Fibroblast of lung (primary cell): ENCODE results near the gene LGR4. TPM values are rescaled to one million over a fixed set of nuclear protein-coding genes. Genes with fewer than 3 reads are reported as not detected.

Experiments used
- DNase-seq, 2 donors: peaks; one replicate each; pipeline versions ENCODE4 v3.0.0 to v3.0.0-alpha.2; 2010; ENCODE audit warnings: low read depth in 2 of 2
- H2AFZ ChIP-seq: 2 replicates; pipeline ENCODE4 v1.5.1; 2012; ENCODE audit warnings: low read length, control low read depth, inconsistent platforms
- H3K27ac ChIP-seq: 2 replicates; pipeline ENCODE4 v1.5.1; 2011; ENCODE audit warnings: low read length, control low read depth; ENCODE audit not compliant: insufficient read depth
- H3K27me3 ChIP-seq: 2 replicates; pipeline ENCODE4 v1.5.1; 2011; ENCODE audit warnings: mild to moderate bottlenecking, low read length; ENCODE audit not compliant: control insufficient read depth, insufficient read depth
- H3K36me3 ChIP-seq: 2 replicates; pipeline ENCODE4 v1.5.1; 2011; ENCODE audit warnings: low read length; ENCODE audit not compliant: control insufficient read depth, insufficient read depth
- H3K4me1 ChIP-seq: 2 replicates; pipeline ENCODE4 v1.5.1; 2011; ENCODE audit warnings: low read length; ENCODE audit not compliant: control insufficient read depth, insufficient read depth; ENCODE audit errors: extremely low read depth
- H3K4me2 ChIP-seq: 2 replicates; pipeline ENCODE4 v1.5.1; 2011; ENCODE audit warnings: low read length, control low read depth; ENCODE audit not compliant: insufficient read depth; ENCODE audit errors: extremely low read depth
- H3K4me3 ChIP-seq, 4 experiments: fragments of 200-600 bp in 1 of 4; sonication (generic) in 1 of 4; replicated peaks in 1 of 4; 2 replicates each; pipeline ENCODE4 v1.5.1; 2011 to 2016; ENCODE audit warnings: low read length in 4 of 4, low read depth in 3 of 4, mild to moderate bottlenecking in 3 of 4, control low read depth in 2 of 4, inconsistent platforms in 1 of 4, mixed read lengths in 1 of 4; ENCODE audit not compliant: insufficient read depth in 1 of 4; ENCODE audit errors: control extremely low read depth in 1 of 4
- H3K79me2 ChIP-seq: 2 replicates; pipeline ENCODE4 v1.5.1; 2012; ENCODE audit warnings: mild to moderate bottlenecking, low read length, inconsistent platforms; ENCODE audit not compliant: control insufficient read depth, insufficient read depth
- H3K9ac ChIP-seq: 2 replicates; pipeline ENCODE4 v1.5.1; 2011; ENCODE audit warnings: mild to moderate bottlenecking, low read length, control low read depth; ENCODE audit not compliant: insufficient read depth
- H3K9me3 ChIP-seq: 2 replicates; pipeline ENCODE4 v1.5.1; 2012; ENCODE audit warnings: low read depth, low read length; ENCODE audit not compliant: control insufficient read depth, insufficient read depth
- H4K20me1 ChIP-seq: 2 replicates; pipeline ENCODE4 v1.5.1; 2011; ENCODE audit warnings: low read length; ENCODE audit not compliant: control insufficient read depth, insufficient read depth; ENCODE audit errors: extremely low read depth
- EZH2 ChIP-seq: IDR thresholded peaks from 2 replicates; pipeline ENCODE4 v1.5.1; 2012; ENCODE audit warnings: low read length, control low read depth, mild to moderate bottlenecking; ENCODE audit errors: missing control alignments
- polyA plus RNA-seq, 2 donors: library from polyadenylated mRNA; depleted of rRNA in 1 of 2; stranded (reverse) in 1 of 2; unstranded in 1 of 2; fragments of >200 nt; gene quantifications; 2 replicates each; pipeline ENCODE4 v1.2.1, GENCODE V29; 2011 to 2012; ENCODE audit warnings: missing spikeins in 1 of 2
- total RNA-seq: library from RNA; depleted of rRNA; stranded (reverse); fragments of >200 nt; gene quantifications from 2 replicates; pipeline ENCODE4 v1.2.1, GENCODE V29; 2014
- TF ChIP-seq, protein P1 (sequence below), 2 donors: IDR thresholded peaks in 1 of 2; conservative IDR thresholded peaks in 1 of 2; 1 replicate in 1 of 2; 2 replicates in 1 of 2; pipeline ENCODE4 v1.5.1; 2011 to 2012; ENCODE audit warnings: low read length in 2 of 2, control low read depth in 1 of 2, inconsistent platforms in 1 of 2, low read depth in 1 of 2, mild to moderate bottlenecking in 1 of 2

Gene LGR4
- total and polyA plus RNA-seq, 2 donors (not counting 1 experiment from before 2014, with no cell fraction given), result 6.4 to 8.8 TPM

DNA sequence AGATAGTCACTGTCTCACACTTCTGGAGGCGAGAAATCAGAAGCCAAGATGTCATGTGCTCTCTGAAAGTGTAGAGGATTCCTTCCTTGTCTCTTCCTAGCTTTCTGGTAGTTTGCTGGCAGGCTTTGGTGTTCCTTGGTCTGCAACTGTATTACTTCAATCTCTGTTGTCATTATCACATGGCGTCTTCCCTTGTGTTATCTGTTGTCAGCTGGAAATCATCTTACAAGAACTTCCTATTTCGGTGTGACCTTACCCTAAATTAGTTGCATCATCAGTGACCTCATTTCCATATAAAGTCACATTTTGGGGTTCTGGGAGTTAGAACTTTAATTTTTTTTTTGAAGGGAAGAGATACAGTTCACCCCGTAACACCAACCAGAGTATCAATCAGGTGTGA is 37.3 kb upstream of the LGR4 start:
- DNase-seq, result no peak
- no peaks in the 10 kb centered on the region for H4K20me1 ChIP-seq
- no peaks in the 10 kb centered on the region for H3K27me3 ChIP-seq
- H3K4me2 ChIP-seq, result no peak overlapping the region
- H3K9me3 ChIP-seq, result no peaks in the 10 kb centered on the region
- H3K27ac ChIP-seq, result no peak overlapping the region
- no peak overlapping the region for H3K9ac ChIP-seq
- H2AFZ ChIP-seq, result no peak overlapping the region
- H3K4me3 ChIP-seq, result no peak overlapping the region
- H3K4me1 ChIP-seq, result peaks cover 2% of the 10 kb centered on the region
- peaks cover 22% of the 10 kb centered on the region for H3K79me2 ChIP-seq
- TF ChIP-seq, protein P1, sequence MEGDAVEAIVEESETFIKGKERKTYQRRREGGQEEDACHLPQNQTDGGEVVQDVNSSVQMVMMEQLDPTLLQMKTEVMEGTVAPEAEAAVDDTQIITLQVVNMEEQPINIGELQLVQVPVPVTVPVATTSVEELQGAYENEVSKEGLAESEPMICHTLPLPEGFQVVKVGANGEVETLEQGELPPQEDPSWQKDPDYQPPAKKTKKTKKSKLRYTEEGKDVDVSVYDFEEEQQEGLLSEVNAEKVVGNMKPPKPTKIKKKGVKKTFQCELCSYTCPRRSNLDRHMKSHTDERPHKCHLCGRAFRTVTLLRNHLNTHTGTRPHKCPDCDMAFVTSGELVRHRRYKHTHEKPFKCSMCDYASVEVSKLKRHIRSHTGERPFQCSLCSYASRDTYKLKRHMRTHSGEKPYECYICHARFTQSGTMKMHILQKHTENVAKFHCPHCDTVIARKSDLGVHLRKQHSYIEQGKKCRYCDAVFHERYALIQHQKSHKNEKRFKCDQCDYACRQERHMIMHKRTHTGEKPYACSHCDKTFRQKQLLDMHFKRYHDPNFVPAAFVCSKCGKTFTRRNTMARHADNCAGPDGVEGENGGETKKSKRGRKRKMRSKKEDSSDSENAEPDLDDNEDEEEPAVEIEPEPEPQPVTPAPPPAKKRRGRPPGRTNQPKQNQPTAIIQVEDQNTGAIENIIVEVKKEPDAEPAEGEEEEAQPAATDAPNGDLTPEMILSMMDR (conservative IDR thresholded peaks at IDR 0.05 in 1 of 2, IDR thresholded peaks at IDR 0.05 in 1 of 2; ENCODE audit: low read depth in 1 of 2, low read length in 2 of 2), result no peak
- no peak for TF ChIP-seq EZH2
- H3K36me3 ChIP-seq, result no peaks in the 10 kb centered on the region

DNA sequence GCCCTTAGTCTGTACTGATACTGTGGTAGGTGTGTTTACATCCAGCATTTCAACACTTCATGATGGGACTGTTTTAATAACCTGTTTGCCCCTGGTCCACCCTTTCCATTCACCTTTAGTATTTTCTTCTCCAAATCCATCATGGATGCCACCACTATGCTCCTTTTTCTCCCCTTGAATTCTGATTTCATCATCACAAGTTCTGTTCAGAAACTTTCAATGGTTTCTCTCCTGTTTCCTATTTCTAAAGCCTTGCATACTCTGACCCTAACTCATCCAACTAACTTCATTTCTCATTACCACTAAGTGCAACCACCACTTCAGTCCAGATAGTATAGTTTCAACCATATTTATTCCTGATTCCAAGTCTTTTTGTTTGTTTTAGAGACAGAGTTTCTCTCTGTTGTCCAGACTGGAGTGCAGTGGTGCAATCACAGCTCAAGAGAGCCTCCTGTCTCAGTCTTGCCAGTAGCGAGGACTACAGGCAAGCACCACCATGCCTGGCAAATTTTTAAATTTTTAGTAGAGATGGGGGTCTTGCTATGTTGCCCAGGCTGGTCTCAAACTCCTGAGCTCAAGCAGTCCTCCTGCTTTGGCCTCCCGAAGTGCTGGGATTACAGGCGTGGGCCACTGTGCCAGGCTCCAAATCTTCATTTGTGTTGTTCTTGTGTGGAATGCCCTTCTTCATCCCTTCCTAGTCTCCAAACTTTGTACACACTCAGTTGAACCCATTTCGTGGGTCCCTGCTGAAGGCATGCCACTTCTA is 35.1 kb upstream of the LGR4 start:
- peak overlapping the region; percentile 94 for H3K27ac ChIP-seq
- H2AFZ ChIP-seq, result no peak overlapping the region
- no peaks in the 10 kb centered on the region for H3K9me3 ChIP-seq
- H3K27me3 ChIP-seq, result no peaks in the 10 kb centered on the region
- no peaks in the 10 kb centered on the region for H3K36me3 ChIP-seq
- H3K79me2 ChIP-seq, result peaks cover 39% of the 10 kb centered on the region
- no peak for TF ChIP-seq EZH2
- TF ChIP-seq, protein P1 (conservative IDR thresholded peaks at IDR 0.05 in 1 of 2, IDR thresholded peaks at IDR 0.05 in 1 of 2; ENCODE audit: low read depth in 1 of 2, low read length in 2 of 2), result no peak
- peak overlapping the region; percentile 98 for H3K4me2 ChIP-seq
- no peak for DNase-seq
- peak overlapping the region; percentile 97 to 100 (median 98) for H3K4me3 ChIP-seq
- H3K9ac ChIP-seq, result no peak overlapping the region
- H4K20me1 ChIP-seq, result no peaks in the 10 kb centered on the region
- H3K4me1 ChIP-seq, result peaks cover 2% of the 10 kb centered on the region

DNA sequence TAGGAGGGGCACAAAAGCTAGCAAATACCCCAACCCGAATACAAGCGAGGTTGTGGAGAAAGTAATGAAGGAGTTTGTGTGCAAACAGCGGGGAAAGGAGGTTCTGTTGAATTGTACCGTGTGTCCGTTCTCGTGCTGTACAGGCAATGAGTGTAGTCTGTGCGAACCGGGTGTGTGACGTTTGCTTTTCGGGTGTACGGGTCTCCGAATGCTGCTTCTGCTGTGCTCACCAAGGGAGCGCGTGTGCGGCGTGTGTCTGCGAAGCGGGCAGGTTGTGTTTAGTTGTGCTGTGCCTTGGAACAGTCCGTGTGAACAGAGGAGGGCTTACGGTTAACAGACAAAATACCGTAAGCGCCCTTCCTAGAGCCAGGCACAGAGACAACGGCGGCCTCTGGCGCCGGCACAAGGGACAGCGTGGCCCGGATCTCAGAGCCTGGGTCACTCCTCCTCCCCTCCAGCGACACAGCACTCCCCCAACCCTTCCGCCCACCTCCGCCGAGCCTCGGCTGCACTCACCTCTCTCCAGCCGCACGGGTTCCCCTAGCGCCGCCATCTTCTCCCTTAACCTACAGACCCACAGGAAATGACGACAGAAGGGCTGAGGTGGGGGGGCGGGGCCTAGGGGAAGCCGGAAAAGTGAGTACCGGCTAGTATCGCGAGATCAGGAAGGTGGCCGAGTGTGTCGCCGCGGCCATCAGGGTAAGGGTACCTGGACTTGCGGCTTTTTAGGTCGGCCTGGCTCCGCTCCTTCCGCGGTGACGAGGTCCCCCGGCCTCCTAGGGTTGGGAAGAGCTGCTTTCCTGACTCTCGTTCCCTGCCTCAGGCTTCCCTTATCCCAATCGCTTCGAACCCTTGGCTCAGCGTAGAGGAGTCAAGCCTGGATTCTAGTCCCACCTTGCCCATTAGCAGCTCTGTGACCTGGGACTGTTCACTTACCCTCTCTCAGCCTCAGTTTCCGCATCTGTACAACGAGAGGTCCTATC is 33.9 kb upstream of the LGR4 start, which contains the start of gene LIN7C:
LIN7C (minus strand) TSS at position 570 of the 983 bp plus-strand sequence; CDS start at position 553, 17 bp downstream.
- peak; percentile 90 to 95 for DNase-seq
- H3K27ac ChIP-seq, result peak within 1 kb of the TSS; percentile 94
- peak within 1 kb of the TSS; percentile 98 for H3K4me2 ChIP-seq
- peaks cover 2% of the 10 kb centered on the region for H3K4me1 ChIP-seq
- no peaks in the 10 kb centered on the region for H3K9me3 ChIP-seq
- peak within 1 kb of the TSS; percentile 100 for H2AFZ ChIP-seq
- no peaks in the 10 kb centered on the region for H3K36me3 ChIP-seq
- H4K20me1 ChIP-seq, result no peaks in the 10 kb centered on the region
- no peak for TF ChIP-seq EZH2
- TF ChIP-seq, protein P1 (conservative IDR thresholded peaks at IDR 0.05 in 1 of 2, IDR thresholded peaks at IDR 0.05 in 1 of 2; ENCODE audit: low read depth in 1 of 2, low read length in 2 of 2), result no peak
- H3K9ac ChIP-seq, result peak within 1 kb of the TSS; percentile 93
- peaks cover 48% of the 10 kb centered on the region for H3K79me2 ChIP-seq
- H3K27me3 ChIP-seq, result no peaks in the 10 kb centered on the region
- H3K4me3 ChIP-seq, result peak within 1 kb of the TSS; percentile 97 to 100 (median 98)
